ENCODE data around the gene TRAF3.

DNA sequence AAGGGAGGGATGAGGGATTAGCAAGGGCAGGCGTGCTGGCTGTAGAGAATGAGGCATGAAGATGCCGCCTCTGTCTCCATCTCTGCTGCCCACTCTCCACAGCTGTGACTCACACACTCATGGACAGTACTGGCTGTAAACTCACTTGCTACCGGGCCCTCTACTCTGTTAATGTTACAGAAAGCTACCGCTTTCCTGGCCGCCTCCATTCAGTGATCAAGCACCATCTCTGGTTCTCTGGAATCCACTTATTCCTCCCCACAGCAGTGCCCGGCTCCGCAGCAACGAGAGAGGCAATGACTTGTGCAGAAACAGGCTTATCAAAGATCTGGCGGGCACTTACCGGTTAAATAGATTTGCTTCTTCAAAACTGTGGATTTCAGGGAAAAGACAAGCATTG, 180.0 kb downstream of the TRAF3 start:
- TF ChIP-seq SIN3A (IDR thresholded peaks at IDR 0.05; ENCODE audit: borderline replicate concordance, insufficient read depth, low read depth, low read length) (no peak), TCF7L2 (IDR thresholded peaks at IDR 0.05; ENCODE audit: low read depth, low read length) (no peak), REST (IDR thresholded peaks at IDR 0.05; ENCODE audit: insufficient read depth in 1 of 2, low read depth in 2 of 2, low read length in 1 of 2) (no peak), POLR2AphosphoS5 (IDR thresholded peaks at IDR 0.05; ENCODE audit: low read depth, low read length) (no peak)
- TF ChIP-seq, protein P1, sequence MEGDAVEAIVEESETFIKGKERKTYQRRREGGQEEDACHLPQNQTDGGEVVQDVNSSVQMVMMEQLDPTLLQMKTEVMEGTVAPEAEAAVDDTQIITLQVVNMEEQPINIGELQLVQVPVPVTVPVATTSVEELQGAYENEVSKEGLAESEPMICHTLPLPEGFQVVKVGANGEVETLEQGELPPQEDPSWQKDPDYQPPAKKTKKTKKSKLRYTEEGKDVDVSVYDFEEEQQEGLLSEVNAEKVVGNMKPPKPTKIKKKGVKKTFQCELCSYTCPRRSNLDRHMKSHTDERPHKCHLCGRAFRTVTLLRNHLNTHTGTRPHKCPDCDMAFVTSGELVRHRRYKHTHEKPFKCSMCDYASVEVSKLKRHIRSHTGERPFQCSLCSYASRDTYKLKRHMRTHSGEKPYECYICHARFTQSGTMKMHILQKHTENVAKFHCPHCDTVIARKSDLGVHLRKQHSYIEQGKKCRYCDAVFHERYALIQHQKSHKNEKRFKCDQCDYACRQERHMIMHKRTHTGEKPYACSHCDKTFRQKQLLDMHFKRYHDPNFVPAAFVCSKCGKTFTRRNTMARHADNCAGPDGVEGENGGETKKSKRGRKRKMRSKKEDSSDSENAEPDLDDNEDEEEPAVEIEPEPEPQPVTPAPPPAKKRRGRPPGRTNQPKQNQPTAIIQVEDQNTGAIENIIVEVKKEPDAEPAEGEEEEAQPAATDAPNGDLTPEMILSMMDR (IDR thresholded peaks at IDR 0.05): no peak

Measured in Panc1 (cell line).